Measurements from ENCODE around the gene DIDO1.
A peak's percentile ranks its signal among the peaks of the same experiment; 100 is the strongest.

The DIDO1 gene

GRCh38 chr20:62902926-62903615 is 23.2 kb downstream of the DIDO1 start:
- no peak for TF ChIP-seq ZFX (IDR thresholded peaks at IDR 0.05; ENCODE audit: borderline replicate concordance)
- TF ChIP-seq CTCF (IDR thresholded peaks at IDR 0.05) = no peak
- H3K27ac ChIP-seq = no peak overlapping the region

GRCh38 chr20:62901891-62902290 is 24.4 kb downstream of the DIDO1 start:
- 0 out of 2 replicates have a peak overlapping the region, but pooled peaks have one; percentile 61 for H3K27ac ChIP-seq
- TF ChIP-seq ZFX (IDR thresholded peaks at IDR 0.05; ENCODE audit: borderline replicate concordance) (no peak), CTCF (IDR thresholded peaks at IDR 0.05) (no peak)

- TF ChIP-seq ZFX (IDR thresholded peaks at IDR 0.05; ENCODE audit: borderline replicate concordance) (no peak), CTCF (IDR thresholded peaks at IDR 0.05) (peak; percentile 15; the same call in 1 of the 2 replicates)
Measured at GRCh38 chr20:62900692-62901584, 25.4 kb downstream of the DIDO1 start.

GRCh38 chr20:62900052-62900691 is 26.1 kb downstream of the DIDO1 start:
- TF ChIP-seq ZFX (IDR thresholded peaks at IDR 0.05; ENCODE audit: borderline replicate concordance) (no peak), CTCF (IDR thresholded peaks at IDR 0.05) (peak; percentile 89)
- peak overlapping the region; percentile 61 for H3K27ac ChIP-seq

More at GRCh38 chr20:62900692-62901584, 25.4 kb downstream of the DIDO1 start:
- H3K27ac ChIP-seq = peak overlapping the region; percentile 61

- H3K27ac ChIP-seq = peak overlapping the region; percentile 61; the same call in 1 of the 2 replicates
- TF ChIP-seq CTCF (IDR thresholded peaks at IDR 0.05) (no peak), ZFX (IDR thresholded peaks at IDR 0.05; ENCODE audit: borderline replicate concordance) (no peak)
Measured at GRCh38 chr20:62899633-62900051, 26.7 kb downstream of the DIDO1 start.

GRCh38 chr20:62898970-62899632 is 27.2 kb downstream of the DIDO1 start:
- H3K27ac ChIP-seq = no peak overlapping the region
- TF ChIP-seq CTCF (IDR thresholded peaks at IDR 0.05) (no peak), ZFX (IDR thresholded peaks at IDR 0.05; ENCODE audit: borderline replicate concordance) (no peak)
